ENCODE results near the gene CDK5RAP2.

DNA sequence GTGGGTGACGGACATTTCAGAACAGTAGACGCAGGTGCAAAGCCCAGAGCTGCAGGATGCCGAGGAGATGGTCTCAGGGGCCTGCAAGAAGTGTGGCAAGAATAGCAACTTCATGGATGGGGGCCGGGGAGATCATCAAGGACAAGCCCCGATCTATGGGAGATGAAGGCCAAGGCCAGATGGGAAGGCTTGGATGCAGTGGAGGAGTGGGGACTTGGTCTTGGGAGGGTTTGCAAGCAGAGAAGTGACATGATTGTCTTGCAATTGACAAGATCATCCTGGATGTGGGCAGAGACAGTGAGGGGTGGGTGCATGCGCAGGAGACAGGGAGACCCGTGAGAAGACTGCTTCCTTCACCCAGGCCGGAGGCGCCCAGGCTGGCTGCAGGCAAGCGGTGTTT is 198.1 kb downstream of the CDK5RAP2 start:
- TF ChIP-seq, protein P1, sequence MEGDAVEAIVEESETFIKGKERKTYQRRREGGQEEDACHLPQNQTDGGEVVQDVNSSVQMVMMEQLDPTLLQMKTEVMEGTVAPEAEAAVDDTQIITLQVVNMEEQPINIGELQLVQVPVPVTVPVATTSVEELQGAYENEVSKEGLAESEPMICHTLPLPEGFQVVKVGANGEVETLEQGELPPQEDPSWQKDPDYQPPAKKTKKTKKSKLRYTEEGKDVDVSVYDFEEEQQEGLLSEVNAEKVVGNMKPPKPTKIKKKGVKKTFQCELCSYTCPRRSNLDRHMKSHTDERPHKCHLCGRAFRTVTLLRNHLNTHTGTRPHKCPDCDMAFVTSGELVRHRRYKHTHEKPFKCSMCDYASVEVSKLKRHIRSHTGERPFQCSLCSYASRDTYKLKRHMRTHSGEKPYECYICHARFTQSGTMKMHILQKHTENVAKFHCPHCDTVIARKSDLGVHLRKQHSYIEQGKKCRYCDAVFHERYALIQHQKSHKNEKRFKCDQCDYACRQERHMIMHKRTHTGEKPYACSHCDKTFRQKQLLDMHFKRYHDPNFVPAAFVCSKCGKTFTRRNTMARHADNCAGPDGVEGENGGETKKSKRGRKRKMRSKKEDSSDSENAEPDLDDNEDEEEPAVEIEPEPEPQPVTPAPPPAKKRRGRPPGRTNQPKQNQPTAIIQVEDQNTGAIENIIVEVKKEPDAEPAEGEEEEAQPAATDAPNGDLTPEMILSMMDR (optimal IDR thresholded peaks at IDR 0.05 in 1 of 3, IDR thresholded peaks at IDR 0.05 in 1 of 3, conservative IDR thresholded peaks at IDR 0.05 in 1 of 3; ENCODE audit: extremely low read depth in 1 of 3, insufficient read depth in 2 of 3, low read length in 3 of 3) = no peak
- no peak for TF ChIP-seq EZH2 (IDR thresholded peaks at IDR 0.05; ENCODE audit: low read length)
